GM12864 (cell line): Measurements from ENCODE around the gene IKBKE.

Experiments
- DNase-seq: peaks from one replicate; pipeline ENCODE4 v3.0.0-alpha.2; 2011; ENCODE audit warnings: low read depth
- H3K4me3 ChIP-seq: 2 replicates; pipeline ENCODE4 v1.5.1; 2011; ENCODE audit warnings: mild to moderate bottlenecking, low read depth, low read length, control low read depth
- TF ChIP-seq, protein P1 (sequence below): IDR thresholded peaks from 2 replicates; pipeline ENCODE4 v1.5.1; 2011; ENCODE audit warnings: low read depth, mild to moderate bottlenecking, moderate library complexity, low read length, control low read depth, inconsistent platforms; ENCODE audit errors: missing control alignments

Gene IKBKE

GRCh38 chr1:206472024-206472423 lies 1.7 kb downstream of the IKBKE start:
- TF ChIP-seq, protein P1, sequence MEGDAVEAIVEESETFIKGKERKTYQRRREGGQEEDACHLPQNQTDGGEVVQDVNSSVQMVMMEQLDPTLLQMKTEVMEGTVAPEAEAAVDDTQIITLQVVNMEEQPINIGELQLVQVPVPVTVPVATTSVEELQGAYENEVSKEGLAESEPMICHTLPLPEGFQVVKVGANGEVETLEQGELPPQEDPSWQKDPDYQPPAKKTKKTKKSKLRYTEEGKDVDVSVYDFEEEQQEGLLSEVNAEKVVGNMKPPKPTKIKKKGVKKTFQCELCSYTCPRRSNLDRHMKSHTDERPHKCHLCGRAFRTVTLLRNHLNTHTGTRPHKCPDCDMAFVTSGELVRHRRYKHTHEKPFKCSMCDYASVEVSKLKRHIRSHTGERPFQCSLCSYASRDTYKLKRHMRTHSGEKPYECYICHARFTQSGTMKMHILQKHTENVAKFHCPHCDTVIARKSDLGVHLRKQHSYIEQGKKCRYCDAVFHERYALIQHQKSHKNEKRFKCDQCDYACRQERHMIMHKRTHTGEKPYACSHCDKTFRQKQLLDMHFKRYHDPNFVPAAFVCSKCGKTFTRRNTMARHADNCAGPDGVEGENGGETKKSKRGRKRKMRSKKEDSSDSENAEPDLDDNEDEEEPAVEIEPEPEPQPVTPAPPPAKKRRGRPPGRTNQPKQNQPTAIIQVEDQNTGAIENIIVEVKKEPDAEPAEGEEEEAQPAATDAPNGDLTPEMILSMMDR = no peak

DNA sequence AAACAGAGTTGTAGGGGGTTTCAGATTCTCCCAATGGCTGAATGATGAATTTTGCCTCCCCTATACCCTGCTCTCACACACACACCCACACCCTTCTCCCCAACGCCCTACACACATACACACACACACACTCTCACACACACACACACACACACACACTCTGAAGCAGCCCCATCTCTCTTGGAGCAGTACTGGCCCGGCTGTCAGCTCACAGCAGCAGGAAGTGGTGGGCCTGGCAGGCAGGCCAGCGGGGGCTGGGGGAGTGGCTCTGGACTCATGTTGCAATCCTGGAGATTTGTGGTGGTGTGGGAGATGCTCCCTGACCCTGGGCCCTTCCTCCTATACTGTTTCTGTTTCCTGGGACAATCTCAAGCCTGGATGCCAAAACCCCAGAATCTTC lies 2.2 kb downstream of the IKBKE start:
- TF ChIP-seq, protein P1 = no peak
- H3K4me3 ChIP-seq = peak overlapping the region; percentile 88; the same call in 1 of the 2 replicates
- DNase-seq = no peak

More at GRCh38 chr1:206472024-206472423, 1.7 kb downstream of the IKBKE start:
- no peak for DNase-seq
- H3K4me3 ChIP-seq = peak overlapping the region; percentile 88; the same call in 1 of the 2 replicates

DNA sequence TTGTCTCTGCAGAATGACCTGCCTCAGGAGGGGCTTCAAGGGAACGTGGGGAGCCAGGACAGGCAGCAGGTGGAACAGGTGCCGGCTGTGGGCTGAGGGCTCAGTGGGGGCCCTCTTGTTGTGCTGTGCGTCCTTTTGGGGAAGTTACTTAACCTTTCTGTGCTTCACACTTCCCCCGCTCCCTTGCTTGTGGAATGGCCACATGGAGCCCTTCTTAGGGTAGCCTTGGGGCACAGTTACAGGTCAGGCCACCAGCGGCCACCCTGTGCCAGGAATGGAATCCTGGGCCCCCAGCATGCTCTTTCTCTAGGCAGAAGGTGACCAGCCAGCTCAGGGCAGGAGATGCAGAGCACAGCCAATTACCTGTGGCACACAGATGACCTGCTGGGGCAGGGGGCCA lies 2.6 kb downstream of the IKBKE start:
- DNase-seq = no peak
- TF ChIP-seq, protein P1 = no peak
- H3K4me3 ChIP-seq = no peak overlapping the region; the same call in 1 of the 2 replicates

DNA sequence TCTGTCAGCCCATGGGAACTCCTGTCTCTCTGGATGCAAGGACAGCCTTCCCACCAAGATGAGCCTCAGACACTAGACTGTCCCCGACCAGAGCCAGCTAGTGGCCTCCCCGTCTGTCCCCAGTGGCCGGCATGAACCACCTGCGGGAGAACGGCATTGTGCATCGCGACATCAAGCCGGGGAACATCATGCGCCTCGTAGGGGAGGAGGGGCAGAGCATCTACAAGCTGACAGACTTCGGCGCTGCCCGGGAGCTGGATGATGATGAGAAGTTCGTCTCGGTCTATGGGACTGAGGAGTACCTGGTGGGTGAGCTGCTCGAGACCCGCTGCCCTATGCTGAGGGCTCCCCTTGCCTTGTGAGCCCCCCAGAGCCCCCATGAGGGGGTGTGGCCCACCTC lies 5.8 kb downstream of the IKBKE start:
- TF ChIP-seq, protein P1 = no peak
- DNase-seq = no peak
- H3K4me3 ChIP-seq = no peak overlapping the region

GRCh38 chr1:206476591-206476990 lies 6.3 kb downstream of the IKBKE start:
- no peak for DNase-seq
- TF ChIP-seq, protein P1 = no peak
- no peak overlapping the region for H3K4me3 ChIP-seq

DNA sequence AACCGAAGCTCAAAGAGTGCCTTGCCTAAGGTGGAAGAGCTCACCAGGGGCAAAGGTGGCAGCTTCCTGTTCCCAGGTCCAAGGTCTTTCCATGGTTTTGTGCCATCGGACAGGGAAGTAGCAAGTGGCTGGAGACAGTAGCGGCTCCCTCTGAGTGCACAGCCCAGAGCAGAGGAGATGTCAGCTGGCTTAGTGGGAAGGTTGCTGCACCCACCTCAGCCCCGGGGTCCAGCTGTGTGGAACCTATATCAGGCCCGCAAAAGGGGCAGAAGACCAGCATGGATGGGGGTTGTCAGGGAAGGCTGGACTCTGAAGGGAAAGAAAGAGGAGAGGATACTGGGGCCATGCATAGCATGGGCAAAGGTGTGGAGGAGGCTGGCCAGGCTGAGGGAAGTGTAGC lies 6.8 kb downstream of the IKBKE start:
- TF ChIP-seq, protein P1 = no peak
- DNase-seq = no peak
- H3K4me3 ChIP-seq = no peak overlapping the region

DNA sequence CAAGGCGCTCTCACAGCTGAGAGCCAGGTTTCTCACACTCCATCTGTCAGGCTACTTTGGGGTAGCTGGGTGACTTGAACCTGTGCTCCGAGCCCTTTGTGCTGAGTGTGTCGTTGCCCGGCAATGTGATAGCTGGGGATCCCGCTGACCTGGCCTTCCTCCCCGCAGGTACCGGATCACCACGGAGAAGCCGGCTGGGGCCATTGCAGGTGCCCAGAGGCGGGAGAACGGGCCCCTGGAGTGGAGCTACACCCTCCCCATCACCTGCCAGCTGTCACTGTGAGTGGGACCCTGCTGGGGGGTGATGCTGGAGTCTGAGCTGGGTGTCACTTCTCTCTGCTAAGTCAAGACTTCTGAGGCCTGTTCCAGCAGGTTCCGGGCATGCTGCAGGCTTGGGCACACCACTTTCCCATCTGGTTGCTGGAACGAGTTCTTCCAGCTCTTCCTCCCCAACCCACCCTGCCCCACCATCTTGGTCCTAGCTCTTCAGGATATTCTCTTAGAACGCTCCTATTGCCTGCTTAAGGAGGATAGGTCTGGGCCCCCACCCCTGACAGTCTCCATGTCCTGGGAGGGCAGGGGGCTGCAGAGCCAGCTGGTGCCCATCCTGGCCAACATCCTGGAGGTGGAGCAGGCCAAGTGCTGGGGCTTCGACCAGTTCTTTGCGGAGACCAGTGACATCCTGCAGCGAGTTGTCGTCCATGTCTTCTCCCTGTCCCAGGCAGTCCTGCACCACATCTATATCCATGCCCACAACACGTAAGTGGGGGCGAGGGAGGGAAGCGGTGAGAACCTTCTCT lies 7.5 kb downstream of the IKBKE start:
- no peak for DNase-seq
- TF ChIP-seq, protein P1 = no peak
- H3K4me3 ChIP-seq = no peak overlapping the region
